ENCODE measurements around the gene RASSF3. TPM values are rescaled to one million over a fixed set of nuclear protein-coding genes. Genes with fewer than 3 reads are reported as not detected.

RASSF3 gene
- polyA plus RNA-seq, 3 donors = 6.6 to 77.9 (median 14.5) TPM

DNA sequence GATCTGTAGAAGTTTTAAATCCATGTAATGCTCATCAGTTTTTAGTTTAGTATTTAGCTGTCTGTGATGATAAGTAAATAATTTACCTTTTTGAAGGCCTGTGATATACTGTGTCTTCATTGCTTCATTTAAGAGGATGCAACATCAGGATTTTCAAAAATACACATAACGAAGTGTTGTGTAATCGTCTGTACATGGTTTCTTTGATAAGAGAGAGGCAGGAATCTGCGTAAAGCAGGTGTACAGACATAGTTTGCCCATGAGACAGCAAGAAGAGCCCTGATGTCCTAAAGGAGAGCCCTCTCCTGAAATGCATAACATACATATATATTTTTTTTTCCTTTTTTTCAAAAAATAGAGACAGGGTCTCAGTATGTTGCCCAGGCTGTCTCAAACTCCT lies 44.8 kb downstream of the RASSF3 start:
- Histone ChIP-seq H3K4me1 (ENCODE audit: control insufficient read depth in 1 of 2, insufficient read depth in 2 of 2, low read length in 2 of 2) (peaks cover 12 to 38% of the 10 kb centered on the region in 2 donors), H3K79me2 (ENCODE audit: insufficient read depth, low read length) (peaks cover 100% of the 10 kb centered on the region)

DNA sequence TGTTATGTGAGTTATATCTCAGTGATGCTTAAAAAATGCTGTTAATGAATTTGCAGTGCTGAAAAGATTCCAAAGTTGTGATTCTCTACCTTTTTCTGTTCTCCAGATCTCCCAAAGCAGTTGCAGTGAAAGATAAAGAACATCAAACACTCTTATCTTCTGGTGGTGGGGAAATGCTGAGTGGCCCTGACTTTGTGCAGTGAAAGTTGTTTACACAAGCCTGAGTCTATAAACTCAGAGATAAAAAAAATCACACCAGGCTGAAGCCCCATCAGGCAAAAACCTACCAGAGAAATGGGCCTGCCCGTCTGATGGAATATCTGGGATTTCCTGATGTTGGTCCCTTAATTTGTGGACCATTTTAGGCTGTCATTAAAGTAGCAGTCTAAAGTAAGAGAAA lies 46.1 kb downstream of the RASSF3 start:
- Mint-ChIP-seq H3K27me3 (ENCODE audit: low read depth in 3 of 3) (peaks cover 0 to 2% (median 0%) of the 10 kb centered on the region in 3 donors), H3K36me3 (peaks cover 28 to 42% of the 10 kb centered on the region in 2 donors), H3K9me3 (peaks cover 0 to 1% (median 0%) of the 10 kb centered on the region in 7 donors), H3K27ac (peak overlapping the region in 6 of 7 donors; percentile 10 to 69 (median 58)), H3K4me1 (peaks cover 53% of the 10 kb centered on the region), H3K4me3 (no peak overlapping the region)
- TF ChIP-seq, protein P1, sequence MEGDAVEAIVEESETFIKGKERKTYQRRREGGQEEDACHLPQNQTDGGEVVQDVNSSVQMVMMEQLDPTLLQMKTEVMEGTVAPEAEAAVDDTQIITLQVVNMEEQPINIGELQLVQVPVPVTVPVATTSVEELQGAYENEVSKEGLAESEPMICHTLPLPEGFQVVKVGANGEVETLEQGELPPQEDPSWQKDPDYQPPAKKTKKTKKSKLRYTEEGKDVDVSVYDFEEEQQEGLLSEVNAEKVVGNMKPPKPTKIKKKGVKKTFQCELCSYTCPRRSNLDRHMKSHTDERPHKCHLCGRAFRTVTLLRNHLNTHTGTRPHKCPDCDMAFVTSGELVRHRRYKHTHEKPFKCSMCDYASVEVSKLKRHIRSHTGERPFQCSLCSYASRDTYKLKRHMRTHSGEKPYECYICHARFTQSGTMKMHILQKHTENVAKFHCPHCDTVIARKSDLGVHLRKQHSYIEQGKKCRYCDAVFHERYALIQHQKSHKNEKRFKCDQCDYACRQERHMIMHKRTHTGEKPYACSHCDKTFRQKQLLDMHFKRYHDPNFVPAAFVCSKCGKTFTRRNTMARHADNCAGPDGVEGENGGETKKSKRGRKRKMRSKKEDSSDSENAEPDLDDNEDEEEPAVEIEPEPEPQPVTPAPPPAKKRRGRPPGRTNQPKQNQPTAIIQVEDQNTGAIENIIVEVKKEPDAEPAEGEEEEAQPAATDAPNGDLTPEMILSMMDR (IDR thresholded peaks at IDR 0.05) = no peak
- Histone ChIP-seq H3K4me2 (replicated peaks; ENCODE audit: extremely low read depth, low read length, poor library complexity, severe bottlenecking) (no peak overlapping the region), H3K79me2 (ENCODE audit: insufficient read depth, low read length) (peaks cover 100% of the 10 kb centered on the region), H3K9me3 (replicated peaks in 1 of 2; ENCODE audit: control insufficient read depth in 1 of 2, insufficient read depth in 1 of 2, low read length in 2 of 2) (no peaks in the 10 kb centered on the region), H3K9ac (ENCODE audit: insufficient read depth, low read length, poor library complexity, severe bottlenecking) (no peak overlapping the region), H3K36me3 (replicated peaks in 1 of 2; ENCODE audit: control insufficient read depth in 1 of 2, insufficient read depth in 2 of 2, low read length in 2 of 2) (peaks cover 0 to 41% of the 10 kb centered on the region in 2 donors), H3K27ac (ENCODE audit: low read depth in 1 of 2, low read length in 2 of 2) (peak overlapping the region in 1 of 2 donors; percentile 29), H4K20me1 (ENCODE audit: insufficient read depth, low read length) (peaks cover 100% of the 10 kb centered on the region), H3K27me3 (ENCODE audit: control insufficient read depth in 2 of 2, insufficient read depth in 2 of 2, low read length in 2 of 2) (no peaks in the 10 kb centered on the region), H3K4me3 (replicated peaks in 1 of 3; ENCODE audit: low read depth in 2 of 3, low read length in 3 of 3) (no peak overlapping the region), H3K4me1 (ENCODE audit: control insufficient read depth in 1 of 2, insufficient read depth in 2 of 2, low read length in 2 of 2) (peaks cover 8 to 34% of the 10 kb centered on the region in 2 donors), H2AFZ (ENCODE audit: insufficient read depth, low read depth, low read length, poor library complexity, severe bottlenecking) (no peak overlapping the region)
- intact Hi-C loops (cut with micrococcal nuclease) = no loop called here
- no peak for DNase-seq
- no CpG with 5 or more reads among the region's 1 CpG for WGBS (ENCODE audit: insufficient coverage)

More for the DNA sequence above, 44.8 kb downstream of the RASSF3 start:
- no peak overlapping the region for H3K4me2 ChIP-seq (replicated peaks; ENCODE audit: extremely low read depth, low read length, poor library complexity, severe bottlenecking)
- Mint-ChIP-seq H3K36me3 (peaks cover 28 to 49% of the 10 kb centered on the region in 2 donors), H3K4me3 (no peak overlapping the region), H3K4me1 (peaks cover 60% of the 10 kb centered on the region), H3K9me3 (peaks cover 0 to 1% (median 0%) of the 10 kb centered on the region in 7 donors), H3K27me3 (ENCODE audit: low read depth in 3 of 3) (peaks cover 0 to 2% (median 0%) of the 10 kb centered on the region in 3 donors), H3K27ac (no peak overlapping the region)
- peaks cover 0 to 37% of the 10 kb centered on the region in 2 donors for H3K36me3 ChIP-seq (replicated peaks in 1 of 2; ENCODE audit: control insufficient read depth in 1 of 2, insufficient read depth in 2 of 2, low read length in 2 of 2)
- H3K9ac ChIP-seq (ENCODE audit: insufficient read depth, low read length, poor library complexity, severe bottlenecking) = no peak overlapping the region
- H3K27me3 ChIP-seq (ENCODE audit: control insufficient read depth in 2 of 2, insufficient read depth in 2 of 2, low read length in 2 of 2) = no peaks in the 10 kb centered on the region
- intact Hi-C loops (cut with micrococcal nuclease) = no loop called here
- no peak overlapping the region for H3K4me3 ChIP-seq (replicated peaks in 1 of 3; ENCODE audit: low read depth in 2 of 3, low read length in 3 of 3)
- H4K20me1 ChIP-seq (ENCODE audit: insufficient read depth, low read length) = peaks cover 100% of the 10 kb centered on the region
- WGBS (ENCODE audit: insufficient coverage) = no CpG with 5 or more reads among the region's 3 CpGs
- DNase-seq = no peak
- peak overlapping the region in 1 of 2 donors; percentile 52 for H3K27ac ChIP-seq (ENCODE audit: low read depth in 1 of 2, low read length in 2 of 2)
- TF ChIP-seq, protein P1 (IDR thresholded peaks at IDR 0.05) = no peak
- H3K9me3 ChIP-seq (replicated peaks in 1 of 2; ENCODE audit: control insufficient read depth in 1 of 2, insufficient read depth in 1 of 2, low read length in 2 of 2) = no peaks in the 10 kb centered on the region
- no peak overlapping the region for H2AFZ ChIP-seq (ENCODE audit: insufficient read depth, low read depth, low read length, poor library complexity, severe bottlenecking)

Data from CD14-positive monocyte (primary cell).